Body of pancreas (tissue), 4 donors: Measurements from ENCODE around the gene PRRT1B. TPM values are rescaled to one million over a fixed set of nuclear protein-coding genes. Genes with fewer than 3 reads are reported as not detected.

Experiments used
- ATAC-seq: fragments of 150-250 bp; one replicate; pipeline ENCODE4 v1.9.1; 2016
- DNase-seq, 4 donors: peaks; one replicate each; pipeline ENCODE4 v3.0.0-alpha.2; 2019
- H3K27ac ChIP-seq, 4 donors: fragments of 200-600 bp; sonication (generic); 1 replicate in 3 of 4; 2 replicates in 1 of 4; pipeline versions ENCODE4 v1.5.1 to v1.6.1; 2016 to 2019; ENCODE audit warnings: mild to moderate bottlenecking in 1 of 4, mixed read lengths in 1 of 4, moderate library complexity in 1 of 4
- H3K27me3 ChIP-seq, 2 donors: fragments of 200-600 bp; sonication (generic); one replicate each; pipeline ENCODE4 v1.6.0; 2016; ENCODE audit warnings: mild to moderate bottlenecking in 1 of 2
- H3K36me3 ChIP-seq, 2 donors: fragments of 200-600 bp; sonication (generic); replicated peaks in 1 of 2; 2 replicates each; pipeline ENCODE4 v1.5.1; 2016; ENCODE audit warnings: low read depth in 2 of 2; ENCODE audit not compliant: insufficient read depth in 1 of 2
- H3K4me1 ChIP-seq: fragments of 200-600 bp; sonication (generic); one replicate; pipeline ENCODE4 v1.6.0; 2016
- H3K4me3 ChIP-seq, 2 donors: fragments of 200-600 bp; sonication (generic); 1 replicate in 1 of 2; 2 replicates in 1 of 2; pipeline ENCODE4 v1.5.1; 2016 to 2019
- H3K9me3 ChIP-seq, 3 donors: fragments of 200-600 bp; sonication (generic); 1 replicate in 2 of 3; 2 replicates in 1 of 3; pipeline ENCODE4 v1.5.1; 2016
- POLR2A ChIP-seq, 3 donors: fragments of 450-650 bp; IDR thresholded peaks; one replicate each; pipeline ENCODE4 v1.6.1; 2016; ENCODE audit warnings: antibody characterized with exemption in 3 of 3, mild to moderate bottlenecking in 2 of 3
- WGBS, 2 donors: methylation state at CpG; one replicate each; pipeline ENCODE4 v1.1.5; 2017; 5-methylcytosine and 5-hydroxymethylcytosine counted together
- intact Hi-C: fragments of 100-400 bp; cut with DNase I; formaldehyde crosslinking; loops from one replicate; pipeline ENCODE4 v1.15.1; 2023
- total RNA-seq, 2 donors: library from RNA; depleted of rRNA; stranded (reverse); fragments of >200 nt; gene quantifications; one replicate each; pipeline ENCODE4 v1.1.0, GENCODE V29; 2016
- TF ChIP-seq, protein P1 (sequence below), 7 experiments: fragments of 450-650 bp in 4 of 7; fragments of 200-600 bp in 3 of 7; sonication (generic) in 3 of 7; IDR thresholded peaks; one replicate each; pipeline ENCODE4 v1.5.1; 2016 to 2019; ENCODE audit warnings: antibody characterized with exemption in 7 of 7

PRRT1B gene
- total RNA-seq, 2 donors from 2014 or later = 0.33 to 0.78 TPM

- ATAC-seq = no peak
- DNase-seq = peak in 2 of 4 donors; percentile 24 to 27
Observed at GRCh38 chr9:131578021-131578420, 32.7 kb downstream of the PRRT1B start.

DNA sequence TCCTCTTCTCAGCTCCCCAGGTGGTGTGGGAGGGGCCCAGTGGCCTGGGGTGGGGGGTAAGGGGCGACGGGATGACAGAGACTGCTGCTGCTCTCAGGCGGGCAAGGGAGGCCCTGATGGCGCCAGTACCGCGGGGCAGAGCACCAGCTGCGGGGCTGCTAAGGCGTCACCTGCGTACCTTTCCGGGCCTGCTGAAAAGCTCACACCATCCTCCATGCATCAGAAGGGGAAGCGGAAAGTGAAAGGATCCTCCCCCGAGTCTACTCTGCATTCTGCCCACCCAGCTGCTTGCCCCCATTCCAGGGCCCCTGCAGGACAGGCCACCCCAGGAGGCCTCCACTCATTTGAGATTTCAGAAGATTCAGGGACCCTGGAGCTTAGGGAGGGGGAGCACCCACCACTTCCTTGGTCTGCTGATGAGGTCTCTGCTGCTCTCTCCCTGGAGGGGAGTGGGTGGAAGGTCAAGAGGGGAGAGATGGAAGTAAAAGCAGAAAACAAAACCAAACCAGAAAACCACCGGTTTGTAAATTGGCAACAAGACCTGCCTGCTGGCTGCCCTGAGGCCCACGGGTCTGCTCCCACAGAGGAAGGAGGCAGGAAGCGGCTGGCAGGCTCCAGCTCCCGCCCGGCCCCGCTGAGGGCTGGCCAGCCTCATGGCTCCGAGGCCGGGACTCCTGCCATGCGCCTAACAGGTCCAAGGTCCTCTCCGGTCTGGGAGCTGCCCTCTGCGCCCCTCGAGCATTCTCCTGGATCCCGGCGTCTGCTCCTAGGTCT, 33.6 kb downstream of the PRRT1B start:
- TF ChIP-seq POLR2A (IDR thresholded peaks at IDR 0.05) = no peak
- TF ChIP-seq, protein P1, sequence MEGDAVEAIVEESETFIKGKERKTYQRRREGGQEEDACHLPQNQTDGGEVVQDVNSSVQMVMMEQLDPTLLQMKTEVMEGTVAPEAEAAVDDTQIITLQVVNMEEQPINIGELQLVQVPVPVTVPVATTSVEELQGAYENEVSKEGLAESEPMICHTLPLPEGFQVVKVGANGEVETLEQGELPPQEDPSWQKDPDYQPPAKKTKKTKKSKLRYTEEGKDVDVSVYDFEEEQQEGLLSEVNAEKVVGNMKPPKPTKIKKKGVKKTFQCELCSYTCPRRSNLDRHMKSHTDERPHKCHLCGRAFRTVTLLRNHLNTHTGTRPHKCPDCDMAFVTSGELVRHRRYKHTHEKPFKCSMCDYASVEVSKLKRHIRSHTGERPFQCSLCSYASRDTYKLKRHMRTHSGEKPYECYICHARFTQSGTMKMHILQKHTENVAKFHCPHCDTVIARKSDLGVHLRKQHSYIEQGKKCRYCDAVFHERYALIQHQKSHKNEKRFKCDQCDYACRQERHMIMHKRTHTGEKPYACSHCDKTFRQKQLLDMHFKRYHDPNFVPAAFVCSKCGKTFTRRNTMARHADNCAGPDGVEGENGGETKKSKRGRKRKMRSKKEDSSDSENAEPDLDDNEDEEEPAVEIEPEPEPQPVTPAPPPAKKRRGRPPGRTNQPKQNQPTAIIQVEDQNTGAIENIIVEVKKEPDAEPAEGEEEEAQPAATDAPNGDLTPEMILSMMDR (IDR thresholded peaks at IDR 0.05) = no peak
- Histone ChIP-seq H3K27me3 (no peaks in the 10 kb centered on the region), H3K4me3 (no peak overlapping the region), H3K36me3 (peaks cover 12 to 29% of the 10 kb centered on the region in 2 donors), H3K27ac (no peak overlapping the region), H3K9me3 (no peaks in the 10 kb centered on the region), H3K4me1 (no peaks in the 10 kb centered on the region)
- intact Hi-C loops = no loop called here
- WGBS, 2 donors = 72 to 89% methylated on average over 24 to 25 of the region's 26 CpGs
- DNase-seq (peak in 1 of 4 donors; percentile 13), ATAC-seq (no peak)

More at GRCh38 chr9:131578021-131578420, 32.7 kb downstream of the PRRT1B start:
- Histone ChIP-seq H3K36me3 (peaks cover 12 to 24% of the 10 kb centered on the region in 2 donors), H3K27ac (no peak overlapping the region), H3K27me3 (no peaks in the 10 kb centered on the region), H3K4me3 (no peak overlapping the region), H3K9me3 (no peaks in the 10 kb centered on the region), H3K4me1 (no peaks in the 10 kb centered on the region)
- 77 to 78% methylated on average over 10 to 13 of the region's 13 CpGs for WGBS, 2 donors
- intact Hi-C loops = no loop called here
- TF ChIP-seq, protein P1 (IDR thresholded peaks at IDR 0.05) = no peak
- peak in 1 of 3 donors; percentile 13 for TF ChIP-seq POLR2A (IDR thresholded peaks at IDR 0.05)

DNA sequence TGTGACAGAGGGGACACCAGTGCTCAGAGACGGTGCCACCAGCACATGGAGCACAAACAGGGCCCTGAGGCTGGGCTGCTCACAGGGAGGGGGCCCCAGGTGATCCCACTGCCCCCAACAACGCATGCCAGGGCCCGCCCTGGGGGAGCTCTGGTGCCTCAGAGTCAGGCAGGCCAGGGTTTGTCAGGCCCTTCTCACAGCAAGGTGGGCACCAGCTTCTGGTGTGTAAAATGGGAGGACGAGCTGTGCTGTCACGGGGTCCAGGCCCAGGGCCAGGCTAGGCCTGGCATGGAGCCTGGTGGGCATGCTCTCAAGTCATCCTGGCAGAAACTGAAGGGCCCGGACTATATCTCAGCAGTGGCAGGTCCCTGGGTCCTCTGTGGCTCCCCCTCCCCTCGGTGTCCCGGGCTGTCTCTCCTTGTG, 34.5 kb downstream of the PRRT1B start:
- peaks cover 12 to 33% of the 10 kb centered on the region in 2 donors for H3K36me3 ChIP-seq
- 90% methylated on average over 8 of the region's 8 CpGs; no CpG with 5 or more reads in 1 of the 2 donors for WGBS, 2 donors
- no peaks in the 10 kb centered on the region for H3K9me3 ChIP-seq
- no peaks in the 10 kb centered on the region for H3K4me1 ChIP-seq
- no peak for TF ChIP-seq POLR2A (IDR thresholded peaks at IDR 0.05)
- TF ChIP-seq, protein P1 (IDR thresholded peaks at IDR 0.05) = no peak
- no peak overlapping the region for H3K27ac ChIP-seq
- ATAC-seq (no peak), DNase-seq (no peak)
- intact Hi-C loops = no loop called here
- no peak overlapping the region for H3K4me3 ChIP-seq
- H3K27me3 ChIP-seq = no peaks in the 10 kb centered on the region

DNA sequence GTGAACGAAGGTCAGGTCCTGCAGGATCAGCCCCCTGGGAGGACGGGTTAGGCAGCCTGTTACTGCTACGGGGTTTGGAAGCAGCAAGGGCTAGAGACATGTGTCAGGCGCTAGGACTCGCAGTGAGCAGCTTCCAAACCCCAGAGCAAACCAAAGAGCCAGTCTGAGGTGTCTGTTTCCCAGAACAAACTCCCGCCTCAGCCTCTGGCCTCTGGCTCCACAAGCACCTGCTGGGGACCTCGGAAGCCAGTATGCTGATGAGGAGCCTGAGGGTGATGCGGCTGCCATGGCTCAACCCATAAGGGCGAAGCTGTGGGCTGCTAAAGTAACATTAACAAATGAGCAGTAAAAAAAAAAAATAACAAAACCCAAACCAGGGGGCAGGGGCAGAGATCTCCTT, 35.0 kb downstream of the PRRT1B start:
- intact Hi-C loops = no loop called here
- H3K27me3 ChIP-seq = no peaks in the 10 kb centered on the region
- no peaks in the 10 kb centered on the region for H3K4me1 ChIP-seq
- no peak overlapping the region for H3K27ac ChIP-seq
- WGBS, 2 donors = 95 to 100% methylated on average over 3 to 9 of the region's 9 CpGs
- H3K36me3 ChIP-seq = peaks cover 12 to 34% of the 10 kb centered on the region in 2 donors
- no peak overlapping the region for H3K4me3 ChIP-seq
- H3K9me3 ChIP-seq = no peaks in the 10 kb centered on the region
- DNase-seq (no peak), ATAC-seq (no peak)
- no peak for TF ChIP-seq POLR2A (IDR thresholded peaks at IDR 0.05)
- TF ChIP-seq, protein P1 (IDR thresholded peaks at IDR 0.05) = no peak
